Measurements from ENCODE around the gene SEC61B.

The SEC61B gene
- long read RNA-seq, transcript SEC61B-201 (4 exons, 545 nt), result major isoform, 20 of 24 reads
- long read RNA-seq, partial matches to known transcripts, result 1 of 24 reads
- long read RNA-seq, other reads (novel, unspliced or antisense), result 2 of 24 reads

DNA sequence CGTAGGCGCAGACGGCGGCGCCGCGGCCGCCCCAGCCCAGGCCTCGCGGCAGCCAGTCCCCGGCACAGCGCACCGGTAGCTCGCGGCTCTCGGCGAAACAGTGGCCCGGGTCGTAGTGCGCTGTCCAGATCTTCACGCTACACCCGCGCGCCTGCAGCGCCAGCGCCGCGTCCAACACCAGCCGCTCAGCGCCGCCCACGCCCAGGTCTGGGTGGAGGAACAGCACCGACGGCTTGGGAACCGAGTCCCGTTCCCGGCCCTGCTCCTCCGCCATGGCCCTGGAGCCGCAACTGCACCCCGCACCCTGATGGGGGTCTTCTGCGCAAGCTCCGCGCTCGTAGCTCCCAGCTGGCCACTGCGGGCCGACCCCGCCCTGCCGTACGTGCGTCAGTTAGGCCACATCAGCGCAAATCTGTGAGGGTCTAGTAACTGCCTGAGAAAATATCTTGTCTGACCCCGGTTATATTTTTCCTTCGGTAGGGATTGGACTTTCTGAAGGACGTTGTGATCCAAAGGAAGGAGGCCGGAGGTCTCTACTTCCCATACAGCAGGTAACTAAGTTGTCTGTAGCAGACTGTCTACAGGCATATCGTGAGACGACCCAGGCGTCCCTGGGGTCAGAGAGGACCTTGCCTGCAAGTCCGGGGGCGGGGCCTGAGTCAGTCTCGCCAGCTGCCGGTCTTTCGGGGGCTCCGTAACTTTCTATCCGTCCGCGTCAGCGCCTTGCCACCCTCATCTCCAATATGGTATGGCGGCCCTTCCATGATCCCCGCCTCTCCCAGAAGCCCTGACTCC is at the start of gene SEC61B, which contains the start of gene ALG2:
Gene SEC61B (plus strand): TSS at position 662 of the 795 bp plus-strand sequence. CDS start 82 bp downstream, at position 744.
Gene ALG2 (minus strand): TSS at position 322 of the 795 bp plus-strand sequence. CDS start 48 bp downstream, at position 274.
- TF ChIP-seq REST (IDR thresholded peaks at IDR 0.05; ENCODE audit: insufficient replicate concordance, low read depth) (peak; percentile 68), SPI1 (IDR thresholded peaks at IDR 0.05; ENCODE audit: borderline replicate concordance, low read depth) (no peak), POLR2AphosphoS5 (IDR thresholded peaks at IDR 0.05; ENCODE audit: low read depth) (peak; percentile 89)
- peak within 1 kb of the TSS; percentile 69 for H3K4me3 ChIP-seq (replicated peaks; ENCODE audit: insufficient read depth, low read length)
- DNase-seq (ENCODE audit: low read depth in 1 of 2, low spot score in 1 of 2), result peak; percentile 88 to 92
- peak within 1 kb of the TSS; percentile 99 for H3K27ac ChIP-seq (replicated peaks)
- no peaks in the 10 kb centered on the region for H3K27me3 ChIP-seq (ENCODE audit: insufficient read depth, poor library complexity, severe bottlenecking)

GRCh38 chr9:99173570-99174504 is 48.2 kb upstream of the SEC61B start:
- H3K4me3 ChIP-seq (replicated peaks; ENCODE audit: insufficient read depth, low read length), result no peak overlapping the region
- no peak overlapping the region for H3K27ac ChIP-seq (replicated peaks)
- no peak for TF ChIP-seq GABPA (IDR thresholded peaks at IDR 0.05; ENCODE audit: low read depth)
- TF ChIP-seq POLR2AphosphoS5 (IDR thresholded peaks at IDR 0.05; ENCODE audit: low read depth), result no peak
- no peak for TF ChIP-seq CTCF (IDR thresholded peaks at IDR 0.05; ENCODE audit: insufficient read depth, low read length)
- no peak for TF ChIP-seq REST (IDR thresholded peaks at IDR 0.05; ENCODE audit: insufficient replicate concordance, low read depth)
- TF ChIP-seq SPI1 (IDR thresholded peaks at IDR 0.05; ENCODE audit: borderline replicate concordance, low read depth), result no peak
- H3K27me3 ChIP-seq (ENCODE audit: insufficient read depth, poor library complexity, severe bottlenecking), result no peaks in the 10 kb centered on the region
- DNase-seq (ENCODE audit: low read depth in 1 of 2, low spot score in 1 of 2), result no peak

- DNase-seq (ENCODE audit: low read depth in 1 of 2, low spot score in 1 of 2), result no peak
- no peak overlapping the region for H3K27ac ChIP-seq (replicated peaks)
Measured at GRCh38 chr9:99176527-99177013, 45.5 kb upstream of the SEC61B start.

More at GRCh38 chr9:99176527-99177013, 45.5 kb upstream of the SEC61B start:
- H3K4me3 ChIP-seq (replicated peaks; ENCODE audit: insufficient read depth, low read length), result no peak overlapping the region
- H3K27me3 ChIP-seq (ENCODE audit: insufficient read depth, poor library complexity, severe bottlenecking), result no peaks in the 10 kb centered on the region
- no peak for TF ChIP-seq SPI1 (IDR thresholded peaks at IDR 0.05; ENCODE audit: borderline replicate concordance, low read depth)
- no peak for TF ChIP-seq CTCF (IDR thresholded peaks at IDR 0.05; ENCODE audit: insufficient read depth, low read length)
- TF ChIP-seq GABPA (IDR thresholded peaks at IDR 0.05; ENCODE audit: low read depth), result no peak
- no peak for TF ChIP-seq REST (IDR thresholded peaks at IDR 0.05; ENCODE audit: insufficient replicate concordance, low read depth)
- TF ChIP-seq POLR2AphosphoS5 (IDR thresholded peaks at IDR 0.05; ENCODE audit: low read depth), result no peak
